ENCODE results near the gene GALNT6. TPM values are rescaled to one million over a fixed set of nuclear protein-coding genes. Genes with fewer than 3 reads are reported as not detected.

The GALNT6 gene
- polyA plus RNA-seq, 2 of the 4 experiments (the other 2 are of a cell fraction): 3.6 to 4.3 TPM

DNA sequence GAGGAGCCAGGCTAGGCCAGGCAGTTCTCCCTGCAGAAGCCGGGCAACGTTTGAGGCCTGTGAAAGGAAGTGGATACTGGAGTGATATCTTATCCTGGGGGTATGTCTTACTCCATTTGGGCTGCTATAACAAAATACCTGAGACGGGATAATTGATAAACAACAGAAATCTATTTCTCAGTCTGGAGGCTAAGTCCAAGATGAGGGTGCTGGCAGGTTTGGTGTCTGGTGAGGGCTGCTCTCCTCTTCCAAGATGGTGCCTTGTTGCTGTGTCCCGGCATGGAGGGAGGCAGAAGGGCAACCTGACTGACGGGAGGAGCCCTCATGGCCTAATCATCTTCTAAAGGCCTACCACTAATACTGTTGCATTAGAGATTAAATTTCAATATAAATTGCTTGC lies 15.7 kb upstream of the GALNT6 start:
- H3K9me3 ChIP-seq: no peaks in the 10 kb centered on the region
- ChIA-PET CTCF (interaction anchor here (0.7 to 2.7 kb wide), 3 partner anchors 8 to 19 kb away, joined by 3 to 7 read pairs (median 3); no protein-coding TSS in a partner anchor), POLR2A (no interaction called here)
- H3K4me2 ChIP-seq: no peak overlapping the region
- TF ChIP-seq HDAC2 (IDR thresholded peaks at IDR 0.05) (no peak), NPAS2 (CRISPR knock-in tag; IDR thresholded peaks at IDR 0.05; ENCODE audit: borderline replicate concordance) (no peak), CBX2 (IDR thresholded peaks at IDR 0.05; ENCODE audit: borderline replicate concordance, low read depth) (no peak), ESRRA (IDR thresholded peaks at IDR 0.05; ENCODE audit: borderline replicate concordance, low read length) (no peak)
- TF ChIP-seq, protein P1, sequence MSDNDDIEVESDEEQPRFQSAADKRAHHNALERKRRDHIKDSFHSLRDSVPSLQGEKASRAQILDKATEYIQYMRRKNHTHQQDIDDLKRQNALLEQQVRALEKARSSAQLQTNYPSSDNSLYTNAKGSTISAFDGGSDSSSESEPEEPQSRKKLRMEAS (IDR thresholded peaks at IDR 0.05): no peak
- no peak overlapping the region for H3K4me3 ChIP-seq
- WGBS (ENCODE audit: missing lambda C conversion rate): 74% methylated on average over 5 of the region's 5 CpGs
- H3K27ac ChIP-seq: no peak overlapping the region
- ATAC-seq (no peak), DNase-seq (ENCODE audit: low read depth in 1 of 2, low spot score in 1 of 2) (no peak), FAIRE-seq (no peak)
- no peaks in the 10 kb centered on the region for H3K4me1 ChIP-seq

DNA sequence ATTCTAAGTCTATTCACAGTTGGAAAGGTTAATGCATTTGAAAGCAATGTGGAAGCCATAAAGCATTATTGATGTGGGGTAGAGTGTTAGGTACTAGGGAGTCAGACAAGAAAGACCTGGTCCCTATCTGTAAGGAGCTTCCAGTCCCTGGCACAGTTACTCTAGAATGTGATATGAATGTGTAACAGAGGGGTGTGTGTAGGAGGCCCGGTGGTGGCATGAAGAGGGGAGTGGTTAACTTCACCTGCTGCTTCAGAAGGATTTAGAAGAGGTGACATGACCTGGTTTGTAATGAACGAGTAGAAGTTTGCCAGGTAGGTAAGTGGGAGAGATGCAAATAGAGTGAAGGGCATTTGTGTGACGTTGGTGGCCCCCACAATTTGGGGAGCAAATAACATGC lies 15.1 kb upstream of the GALNT6 start:
- no peak for ATAC-seq
- no peak for TF ChIP-seq HDAC2 (IDR thresholded peaks at IDR 0.05)
- TF ChIP-seq CHD2 (IDR thresholded peaks at IDR 0.05; ENCODE audit: low read length, partially characterized antibody): no peak
- no peak for TF ChIP-seq KDM1A (IDR thresholded peaks at IDR 0.05; ENCODE audit: low read depth)
- TF ChIP-seq, protein P2, sequence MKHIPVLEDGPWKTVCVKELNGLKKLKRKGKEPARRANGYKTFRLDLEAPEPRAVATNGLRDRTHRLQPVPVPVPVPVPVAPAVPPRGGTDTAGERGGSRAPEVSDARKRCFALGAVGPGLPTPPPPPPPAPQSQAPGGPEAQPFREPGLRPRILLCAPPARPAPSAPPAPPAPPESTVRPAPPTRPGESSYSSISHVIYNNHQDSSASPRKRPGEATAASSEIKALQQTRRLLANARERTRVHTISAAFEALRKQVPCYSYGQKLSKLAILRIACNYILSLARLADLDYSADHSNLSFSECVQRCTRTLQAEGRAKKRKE (CRISPR knock-in tag; IDR thresholded peaks at IDR 0.05; ENCODE audit: low read depth): no peak
- Histone ChIP-seq H3K27ac (no peak overlapping the region), H3K9me3 (no peaks in the 10 kb centered on the region), H3K4me1 (no peaks in the 10 kb centered on the region), H3K4me3 (no peak overlapping the region), H3K4me2 (no peak overlapping the region)
- ChIA-PET POLR2A (no interaction called here), CTCF (interaction anchor here (2.7 kb wide), 1 partner anchor 15 kb away, joined by 7 read pairs; no protein-coding TSS in a partner anchor)
- no peak for DNase-seq (ENCODE audit: low read depth in 1 of 2, low spot score in 1 of 2)
- WGBS (ENCODE audit: missing lambda C conversion rate): 43% methylated on average over 3 of the region's 3 CpGs
- no peak for FAIRE-seq

DNA sequence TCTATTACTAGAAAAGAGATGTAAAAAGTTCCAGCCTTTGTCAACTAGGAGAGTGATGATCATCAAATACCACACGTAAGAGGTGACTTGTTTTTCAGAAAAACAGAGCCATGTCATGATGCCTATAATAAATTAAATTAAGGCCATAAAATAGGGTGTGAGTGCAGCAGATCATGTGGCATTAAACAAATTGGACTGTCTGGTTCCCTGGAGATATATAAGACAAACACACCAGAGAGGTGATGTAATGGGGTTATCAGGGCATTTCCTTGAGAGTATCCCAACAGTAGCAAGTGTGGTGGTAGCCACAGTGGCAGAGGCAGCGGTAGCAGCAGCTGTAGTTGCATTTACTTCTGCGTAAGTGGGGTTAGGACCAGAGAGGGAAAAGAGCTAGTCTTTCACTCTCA lies 14.6 kb upstream of the GALNT6 start:
- Histone ChIP-seq H3K9me3 (no peaks in the 10 kb centered on the region), H3K4me3 (no peak overlapping the region), H3K27ac (no peak overlapping the region), H3K4me2 (no peak overlapping the region), H3K4me1 (no peaks in the 10 kb centered on the region)
- WGBS (ENCODE audit: missing lambda C conversion rate): 86% methylated on average over 3 of the region's 3 CpGs
- CTCF ChIA-PET: interaction anchor here (2.7 kb wide), 1 partner anchor 16 kb away, joined by 7 read pairs; no protein-coding TSS in a partner anchor
- POLR2A ChIA-PET: no interaction called here
- ATAC-seq (no peak; a peak in 1 of 6 replicates), DNase-seq (ENCODE audit: low read depth in 1 of 2, low spot score in 1 of 2) (no peak), FAIRE-seq (no peak)
- no peak for TF ChIP-seq EHMT2 (IDR thresholded peaks at IDR 0.05; ENCODE audit: low read depth)
- no peak for TF ChIP-seq ZNF302 (CRISPR knock-in tag; IDR thresholded peaks at IDR 0.05)
- TF ChIP-seq TFCP2L1 (CRISPR knock-in tag; IDR thresholded peaks at IDR 0.05): no peak
- TF ChIP-seq RARB (CRISPR knock-in tag; IDR thresholded peaks at IDR 0.05): no peak
- no peak for TF ChIP-seq TP53 (CRISPR knock-in tag; IDR thresholded peaks at IDR 0.05)
- TF ChIP-seq, protein P3, sequence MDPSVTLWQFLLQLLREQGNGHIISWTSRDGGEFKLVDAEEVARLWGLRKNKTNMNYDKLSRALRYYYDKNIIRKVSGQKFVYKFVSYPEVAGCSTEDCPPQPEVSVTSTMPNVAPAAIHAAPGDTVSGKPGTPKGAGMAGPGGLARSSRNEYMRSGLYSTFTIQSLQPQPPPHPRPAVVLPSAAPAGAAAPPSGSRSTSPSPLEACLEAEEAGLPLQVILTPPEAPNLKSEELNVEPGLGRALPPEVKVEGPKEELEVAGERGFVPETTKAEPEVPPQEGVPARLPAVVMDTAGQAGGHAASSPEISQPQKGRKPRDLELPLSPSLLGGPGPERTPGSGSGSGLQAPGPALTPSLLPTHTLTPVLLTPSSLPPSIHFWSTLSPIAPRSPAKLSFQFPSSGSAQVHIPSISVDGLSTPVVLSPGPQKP (IDR thresholded peaks at IDR 0.05; ENCODE audit: low read depth, low read length): no peak
- no peak for TF ChIP-seq FOXS1 (CRISPR knock-in tag; IDR thresholded peaks at IDR 0.05)
- TF ChIP-seq HOXA7 (CRISPR knock-in tag; IDR thresholded peaks at IDR 0.05): no peak
- no peak for TF ChIP-seq POLR2A (IDR thresholded peaks at IDR 0.05; ENCODE audit: low read length)
- TF ChIP-seq JUN (IDR thresholded peaks at IDR 0.05): no peak
- no peak for TF ChIP-seq ZFP36 (IDR thresholded peaks at IDR 0.05; ENCODE audit: borderline replicate concordance, partially characterized antibody)
- no peak for TF ChIP-seq RCOR1 (IDR thresholded peaks at IDR 0.05; ENCODE audit: low read depth, low read length)
- no peak for TF ChIP-seq EHF (CRISPR knock-in tag; IDR thresholded peaks at IDR 0.05)
- TF ChIP-seq MYC (IDR thresholded peaks at IDR 0.05; ENCODE audit: borderline replicate concordance, low read length): no peak
- TF ChIP-seq CBX2 (IDR thresholded peaks at IDR 0.05; ENCODE audit: borderline replicate concordance, low read depth): no peak
- TF ChIP-seq, protein P2 (CRISPR knock-in tag; IDR thresholded peaks at IDR 0.05; ENCODE audit: low read depth): no peak
- no peak for TF ChIP-seq HOXB5 (CRISPR knock-in tag; IDR thresholded peaks at IDR 0.05)
- TF ChIP-seq FOSB (CRISPR knock-in tag; IDR thresholded peaks at IDR 0.05): no peak
- no peak for TF ChIP-seq HEYL (CRISPR knock-in tag; IDR thresholded peaks at IDR 0.05)
